HG02610 (cell line): ENCODE measurements around the gene SLC2A1.
"Not testable (repeated sequence)": the region's sequence is repeated elsewhere in the genome, so short reads cannot be mapped to it uniquely, and the experiment has no call there.

Experiments
- ATAC-seq: cut with Tn5 transposase; IDR thresholded peaks from one replicate; pipeline ENCODE4 v1.9.1; 2021; ENCODE audit warnings: mild to moderate bottlenecking, moderate library complexity; ENCODE audit not compliant: unreplicated experiment

Gene SLC2A1

GRCh38 chr1:42930178-42931107, 28.2 kb downstream of the SLC2A1 start:
- no peak for ATAC-seq

GRCh38 chr1:42929434-42930177, 29.1 kb downstream of the SLC2A1 start:
- no peak for ATAC-seq

GRCh38 chr1:42928859-42929258, 29.8 kb downstream of the SLC2A1 start:
- ATAC-seq: no peak

GRCh38 chr1:42927920-42928505, 30.7 kb downstream of the SLC2A1 start:
- no peak for ATAC-seq

- ATAC-seq: no peak
Observed at GRCh38 chr1:42927274-42927841, 31.3 kb downstream of the SLC2A1 start.

GRCh38 chr1:42926879-42927242, 31.8 kb downstream of the SLC2A1 start:
- no peak for ATAC-seq

GRCh38 chr1:42926235-42926878, 32.3 kb downstream of the SLC2A1 start:
- no peak for ATAC-seq

GRCh38 chr1:42924851-42925760, 33.6 kb downstream of the SLC2A1 start:
- no peak for ATAC-seq

GRCh38 chr1:42924082-42924850, 34.4 kb downstream of the SLC2A1 start:
- peak; percentile 90 for ATAC-seq

GRCh38 chr1:42923367-42924081, 35.1 kb downstream of the SLC2A1 start:
- no peak for ATAC-seq

- ATAC-seq: peak; percentile 27
Observed at GRCh38 chr1:42922687-42923366, 35.8 kb downstream of the SLC2A1 start.

GRCh38 chr1:42921769-42922168, 36.9 kb downstream of the SLC2A1 start:
- ATAC-seq: no peak

GRCh38 chr1:42919651-42920050, 39.0 kb downstream of the SLC2A1 start:
- not testable (repeated sequence) for ATAC-seq

GRCh38 chr1:42917241-42917495, 41.5 kb downstream of the SLC2A1 start:
- no peak for ATAC-seq

- no peak for ATAC-seq
Observed at GRCh38 chr1:42915456-42915855, 43.2 kb downstream of the SLC2A1 start.

- no peak for ATAC-seq
Observed at GRCh38 chr1:42914092-42914627, 44.5 kb downstream of the SLC2A1 start.

- ATAC-seq: no peak
Observed at GRCh38 chr1:42913426-42914091, 45.1 kb downstream of the SLC2A1 start.
